Panc1 (cell line): Measurements from ENCODE around the gene DLGAP3. TPM values are rescaled to one million over a fixed set of nuclear protein-coding genes. Genes with fewer than 3 reads are reported as not detected.

Source experiments
- ATAC-seq: fragments of 200-7000 bp; cut with Tn5 transposase; 2 replicates; pipeline ENCODE4 v1.9.1; 2020; ENCODE audit warnings: mild to moderate bottlenecking, moderate library complexity
- BruUV-seq: library from RNA; stranded (reverse); fragments of 400-500 nt; replicated peaks from 2 replicates; lab custom pipeline; 2021; lab: Mats Ljungman, UMichigan
- CTCF ChIA-PET: fragments of 300-600 bp; sonication (Branson Sonifier 250); formaldehyde crosslinking; loops from one replicate; lab custom pipeline; 2022; ENCODE audit warnings: antibody characterized with exemption; lab: Charles Lee
- POLR2A ChIA-PET: fragments of 300-600 bp; sonication (Branson Sonifier 250); formaldehyde crosslinking; loops from one replicate; lab custom pipeline; 2022; ENCODE audit warnings: antibody characterized with exemption; lab: Charles Lee
- DNase-seq: peaks from one replicate; pipeline ENCODE4 v3.0.0-alpha.2; 2010; ENCODE audit warnings: low read depth, low spot score
- H3K27ac ChIP-seq: 2 replicates; pipeline ENCODE4 v1.5.1; 2011; ENCODE audit warnings: mild to moderate bottlenecking, low read length, inconsistent platforms
- H3K27me3 ChIP-seq: fragments of 200-500 bp; sonication (Bioruptor generic); 2 replicates; pipeline ENCODE4 v1.6.0; 2014; ENCODE audit warnings: low read length, inconsistent platforms; ENCODE audit not compliant: control insufficient read depth, insufficient read depth
- H3K36me3 ChIP-seq: fragments of 200-500 bp; sonication (Bioruptor generic); 2 replicates; pipeline ENCODE4 v1.5.1; 2014; ENCODE audit warnings: inconsistent platforms, mild to moderate bottlenecking, low read length, moderate library complexity; ENCODE audit not compliant: control insufficient read depth, insufficient read depth
- H3K4me1 ChIP-seq: 2 replicates; pipeline ENCODE4 v1.5.1; 2011; ENCODE audit warnings: inconsistent platforms, mild to moderate bottlenecking, low read length, moderate library complexity; ENCODE audit not compliant: control insufficient read depth, insufficient read depth
- H3K4me3 ChIP-seq, 2 experiments: 2 replicates each; pipeline ENCODE4 v1.5.1; 2011 to 2012; ENCODE audit warnings: low read depth in 2 of 2, low read length in 2 of 2, mild to moderate bottlenecking in 2 of 2, inconsistent platforms in 1 of 2, moderate library complexity in 1 of 2
- H3K9me3 ChIP-seq: fragments of 200-500 bp; sonication (Bioruptor generic); 2 replicates; pipeline ENCODE4 v1.5.1; 2014; ENCODE audit warnings: low read depth, mild to moderate bottlenecking, inconsistent platforms, low read length, moderate library complexity; ENCODE audit not compliant: control insufficient read depth, insufficient read depth
- CTCF ChIP-seq: fragments of 450-650 bp; IDR thresholded peaks from 2 replicates; pipeline ENCODE4 v1.5.1; 2017; ENCODE audit warnings: mild to moderate bottlenecking
- POLR2AphosphoS5 ChIP-seq: IDR thresholded peaks from 2 replicates; pipeline ENCODE4 v1.6.1; 2012; ENCODE audit warnings: mild to moderate bottlenecking, low read depth, low read length, moderate library complexity
- REST ChIP-seq, 2 experiments: IDR thresholded peaks; 2 replicates each; pipeline ENCODE4 v1.6.1; 2011 to 2012; ENCODE audit warnings: low read depth in 2 of 2, control low read depth in 1 of 2, low read length in 1 of 2, mild to moderate bottlenecking in 1 of 2, moderate library complexity in 1 of 2; ENCODE audit not compliant: insufficient read depth in 1 of 2
- SIN3A ChIP-seq: IDR thresholded peaks from 2 replicates; pipeline ENCODE4 v1.6.1; 2012; ENCODE audit warnings: low read depth, mild to moderate bottlenecking, low read length, moderate library complexity, borderline replicate concordance; ENCODE audit not compliant: insufficient read depth
- TCF7L2 ChIP-seq: IDR thresholded peaks from 2 replicates; pipeline ENCODE4 v1.6.1; 2011; ENCODE audit warnings: mild to moderate bottlenecking, low read depth, low read length, inconsistent platforms
- in situ Hi-C: cut with HindIII; loops from 2 replicates; pipeline ENCODE4 v1.10.0; 2016; ENCODE audit warnings: low sequenced_read_pairs, low pct_unique_long_range_greater_than_20kb
- intact Hi-C: fragments of 100-400 bp; cut with micrococcal nuclease; formaldehyde crosslinking; loops from one replicate; pipeline ENCODE4 v1.10.0; 2022; ENCODE audit not compliant: unreplicated experiment
- total RNA-seq: library from RNA; stranded (reverse); gene quantifications from one replicate; pipeline ENCODE4 v1.2.1, GENCODE V29; 2021; ENCODE audit not compliant: unreplicated experiment

Gene DLGAP3
- total RNA-seq, 1 experiment from 2014 or later: 0.87 TPM

GRCh38 chr1:34910425-34910824 lies 19.0 kb downstream of the DLGAP3 start:
- Histone ChIP-seq H3K27me3 (peaks cover 5% of the 10 kb centered on the region), H3K4me3 (no peak overlapping the region), H3K36me3 (no peaks in the 10 kb centered on the region), H3K9me3 (no peaks in the 10 kb centered on the region), H3K4me1 (no peaks in the 10 kb centered on the region; the same call in 1 of the 2 replicates), H3K27ac (no peak overlapping the region)
- POLR2A ChIA-PET: no interaction called here
- CTCF ChIA-PET: no interaction called here
- ATAC-seq: no peak
- BruUV-seq: no TSS peak
- in situ Hi-C loops: no loop called here
- DNase-seq: no peak
- intact Hi-C loops: no loop called here
- TF ChIP-seq SIN3A (no peak), POLR2AphosphoS5 (no peak), REST (IDR thresholded peaks at IDR 0.05; ENCODE audit: insufficient read depth in 1 of 2, low read depth in 2 of 2, low read length in 1 of 2) (no peak), CTCF (no peak), TCF7L2 (no peak)

- no peak overlapping the region for H3K27ac ChIP-seq
- no peak overlapping the region for H3K4me3 ChIP-seq
- H3K4me1 ChIP-seq: no peaks in the 10 kb centered on the region; the same call in 1 of the 2 replicates
- H3K9me3 ChIP-seq: no peaks in the 10 kb centered on the region
- H3K27me3 ChIP-seq: peaks cover 2% of the 10 kb centered on the region
- no peak for DNase-seq
- CTCF ChIA-PET: no interaction called here
- no peak for TF ChIP-seq TCF7L2
- TF ChIP-seq REST (IDR thresholded peaks at IDR 0.05; ENCODE audit: insufficient read depth in 1 of 2, low read depth in 2 of 2, low read length in 1 of 2): no peak
- TF ChIP-seq SIN3A: no peak
- no peak for TF ChIP-seq CTCF
- TF ChIP-seq POLR2AphosphoS5: no peak
- POLR2A ChIA-PET: interaction anchor here (0.6 kb wide), 1 partner anchor 117 kb away, joined by 17 read pairs; no protein-coding TSS in a partner anchor
- BruUV-seq: no TSS peak
- in situ Hi-C loops: no loop called here
- no peak for ATAC-seq
- no peaks in the 10 kb centered on the region for H3K36me3 ChIP-seq
- intact Hi-C loops: no loop called here
Measured at GRCh38 chr1:34908369-34908768, 21.1 kb downstream of the DLGAP3 start.
